HG03575 (cell line): ENCODE results near the gene WNT10A.
"Not testable (repeated sequence)": the region's sequence is repeated elsewhere in the genome, so short reads cannot be mapped to it uniquely, and the experiment has no call there.

ENCODE experiments used
- ATAC-seq: cut with Tn5 transposase; IDR thresholded peaks from one replicate; pipeline ENCODE4 v1.9.1; 2021; ENCODE audit not compliant: unreplicated experiment, insufficient number of reproducible peaks, low FRiP score; ENCODE audit errors: extremely low read depth

WNT10A gene

DNA sequence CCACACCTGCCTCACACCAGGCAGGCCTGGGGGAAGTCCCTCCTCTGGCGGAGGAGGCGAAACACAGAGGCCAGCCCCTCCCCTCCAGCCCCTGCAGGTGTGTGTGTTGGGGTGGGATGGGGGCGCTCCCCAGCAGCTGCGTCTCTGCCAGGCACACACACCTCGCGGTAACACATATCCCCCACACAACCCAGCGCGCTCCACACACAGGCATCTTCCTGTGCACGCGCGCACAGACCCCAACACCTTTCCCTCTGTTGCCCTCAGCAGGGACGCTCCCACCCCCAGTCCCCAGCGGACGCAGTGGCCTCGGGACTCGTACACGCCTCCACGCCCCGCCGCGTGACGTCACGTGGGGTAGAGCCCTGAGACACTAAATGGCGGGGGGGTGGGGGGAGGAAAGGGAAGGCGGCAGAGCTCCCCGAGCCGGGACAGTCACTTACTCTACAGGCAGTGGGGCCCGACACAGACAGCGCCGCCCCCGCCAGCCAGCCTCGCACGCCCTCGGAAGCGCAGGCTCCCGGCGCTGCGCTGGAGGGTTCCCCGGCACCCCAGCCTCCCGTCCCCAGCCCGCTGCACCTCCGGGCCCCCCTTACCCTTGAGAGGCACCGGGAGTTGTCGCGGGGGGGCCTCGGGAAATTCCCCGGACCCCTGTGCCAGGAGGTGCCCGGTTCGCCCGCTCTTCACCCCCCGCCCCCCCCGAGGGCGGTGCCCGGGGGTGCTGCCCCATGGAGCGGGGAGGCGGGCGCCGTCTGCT, at the start of gene WNT10A:
Gene WNT10A, plus strand, starts transcription at position 751 of the 757 bp plus-strand sequence. CDS start 144 bp downstream, outside the sequence.
- ATAC-seq, result no peak

DNA sequence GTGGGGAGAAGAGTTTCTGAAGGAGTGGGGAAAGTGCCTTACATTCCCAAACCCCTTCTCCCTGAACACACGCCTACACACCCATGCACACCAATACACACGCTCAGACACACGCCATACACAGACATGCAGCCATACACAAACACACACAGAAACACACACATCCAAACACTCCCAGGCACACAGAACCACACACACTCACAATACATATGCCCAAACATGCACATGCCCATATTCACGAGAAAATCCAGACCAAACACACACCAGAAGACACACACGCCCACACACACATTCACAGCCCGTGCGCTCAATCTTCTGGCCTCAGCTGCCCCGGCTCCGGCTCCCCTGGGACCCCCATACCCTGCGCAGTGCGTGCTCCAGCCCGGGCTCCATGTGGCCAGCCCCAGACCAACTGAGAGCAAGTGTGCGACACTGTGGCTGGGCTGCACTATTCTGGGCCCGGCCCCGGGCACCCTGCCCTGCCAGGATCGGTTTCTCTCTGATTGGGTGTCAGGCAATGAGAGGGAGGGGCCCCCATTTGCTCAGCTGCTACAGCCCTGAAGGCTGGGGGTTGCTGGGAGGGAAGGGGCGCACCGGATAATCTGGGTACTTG, 49.2 kb upstream of the WNT10A start, which contains the start of gene PRKAG3:
Gene PRKAG3, minus strand, starts transcription at position 426 of the 613 bp plus-strand sequence.
- no peak for ATAC-seq

DNA sequence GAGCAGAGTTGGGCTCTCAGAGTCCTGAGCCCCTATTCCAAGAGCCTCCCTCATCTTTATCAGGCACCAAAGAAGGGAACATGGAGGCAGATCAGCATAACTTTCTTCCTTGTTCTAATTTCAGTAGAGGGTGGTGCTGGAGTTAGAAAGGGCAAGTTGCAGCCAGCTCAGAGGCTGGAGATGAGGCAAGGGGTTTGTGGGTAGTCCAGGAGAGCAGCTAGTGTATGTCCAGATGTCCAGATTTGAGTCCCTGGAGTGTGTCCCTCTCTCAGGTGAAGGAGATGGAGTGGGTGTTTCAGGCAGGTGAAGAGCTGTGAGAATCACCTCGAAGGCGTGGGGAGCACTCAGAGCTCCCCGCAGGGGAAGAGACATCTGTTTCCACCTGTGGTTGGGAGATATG, 48.6 kb upstream of the WNT10A start:
- no peak for ATAC-seq

DNA sequence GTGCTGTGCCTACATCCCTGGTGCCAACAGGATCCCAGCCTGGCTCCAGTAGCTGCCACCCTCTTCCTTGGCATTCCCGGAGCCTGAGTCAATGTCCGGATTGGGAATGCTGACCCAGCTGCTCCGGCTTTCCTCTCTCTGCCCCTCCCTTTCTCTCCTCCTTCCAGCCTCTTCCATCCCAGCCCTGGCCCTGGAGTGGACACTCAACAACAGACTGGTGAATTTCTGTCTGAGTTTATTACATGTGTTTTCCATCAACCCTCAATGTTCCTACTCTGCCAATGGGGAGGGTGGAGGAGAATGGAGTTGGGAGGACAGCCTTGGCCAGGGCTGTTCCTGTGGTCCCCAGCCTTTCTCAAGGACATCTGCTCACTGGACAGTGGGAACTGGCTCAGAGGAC, 48.1 kb upstream of the WNT10A start:
- ATAC-seq, result no peak

DNA sequence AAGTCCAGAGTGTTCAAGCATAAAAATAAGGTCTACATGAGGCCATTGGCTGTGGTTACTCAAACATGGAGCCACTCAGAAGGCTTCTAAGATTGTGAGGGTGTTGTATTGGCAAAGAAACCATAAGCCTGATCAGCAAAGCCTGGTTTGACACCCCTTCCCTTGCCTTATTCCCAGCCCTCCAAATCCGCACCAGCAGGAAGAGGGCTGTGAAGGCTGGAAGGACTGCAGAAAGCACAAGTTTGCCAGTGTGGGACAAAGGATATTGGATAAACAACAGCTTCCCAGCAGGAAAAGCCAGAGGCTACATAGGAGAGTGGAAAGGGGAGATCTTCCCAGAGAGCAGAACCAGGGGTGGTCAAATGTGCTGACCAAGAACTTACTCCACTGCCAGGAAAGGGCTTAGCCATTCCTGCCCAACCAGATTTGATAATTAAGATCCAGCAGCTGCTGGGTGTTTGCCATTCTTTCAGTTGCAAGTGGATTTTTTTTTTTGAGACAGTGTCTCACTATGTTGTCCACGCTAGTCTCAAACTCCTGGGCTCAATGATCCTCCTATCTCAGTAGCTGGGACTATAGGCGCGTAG, 47.5 kb upstream of the WNT10A start:
- ATAC-seq, result no peak

DNA sequence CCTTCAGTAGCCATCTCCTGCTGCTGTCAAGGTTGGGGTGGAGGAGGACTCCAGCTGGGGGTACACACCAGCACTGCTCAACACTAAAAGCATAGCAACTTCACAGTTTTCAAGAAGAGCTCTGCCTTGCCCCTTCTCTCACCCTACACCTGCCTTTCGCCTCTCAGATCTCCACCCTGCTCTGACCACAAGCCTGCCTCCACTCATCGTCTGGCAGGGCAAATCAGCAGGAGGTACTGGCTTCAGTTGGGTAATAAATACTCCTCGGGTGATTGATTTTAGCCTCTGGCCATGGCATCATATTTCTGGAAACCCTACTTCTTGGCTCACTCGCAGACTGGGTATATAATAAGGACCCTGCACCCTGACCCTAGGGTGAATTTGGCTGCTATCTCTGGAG, 46.0 kb upstream of the WNT10A start:
- no peak for ATAC-seq

DNA sequence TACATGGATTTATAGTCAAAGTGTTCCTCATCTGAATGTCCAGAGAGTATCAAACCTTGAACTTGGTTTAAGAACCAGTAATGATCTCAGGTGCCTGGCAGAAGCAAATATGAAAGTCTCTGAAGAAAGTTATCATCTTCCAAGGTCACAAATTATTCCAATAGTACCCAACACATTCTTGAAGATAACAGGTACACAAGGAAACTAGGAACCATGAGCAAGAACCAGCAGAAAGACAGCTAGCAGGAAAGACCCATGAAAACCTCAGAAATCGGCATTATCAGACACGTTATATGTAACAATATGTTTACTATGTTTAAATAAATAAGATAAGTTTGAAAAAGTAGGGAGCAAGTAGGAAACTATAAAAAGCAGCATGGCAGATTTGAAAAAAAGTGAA, 43.2 kb upstream of the WNT10A start:
- ATAC-seq, result no peak

DNA sequence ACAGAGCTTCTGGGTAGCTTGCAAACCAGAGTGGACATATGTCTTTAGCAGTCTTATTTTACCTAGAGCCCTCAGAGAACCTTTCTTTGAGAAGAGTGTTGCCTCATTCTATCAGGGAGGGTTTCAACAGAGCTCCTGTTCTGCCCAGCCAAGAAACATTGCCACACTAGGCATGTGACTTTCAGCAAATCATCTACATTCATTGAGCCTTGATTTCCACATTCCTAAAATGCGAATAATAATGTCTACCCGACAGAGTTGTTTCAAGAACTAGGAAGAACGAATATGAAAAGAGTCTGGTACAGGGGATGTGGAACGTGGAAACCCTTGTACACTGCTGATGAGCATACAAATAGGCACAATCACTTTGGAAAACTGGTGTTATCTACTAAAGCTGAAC, 41.2 kb upstream of the WNT10A start:
- ATAC-seq, result no peak

DNA sequence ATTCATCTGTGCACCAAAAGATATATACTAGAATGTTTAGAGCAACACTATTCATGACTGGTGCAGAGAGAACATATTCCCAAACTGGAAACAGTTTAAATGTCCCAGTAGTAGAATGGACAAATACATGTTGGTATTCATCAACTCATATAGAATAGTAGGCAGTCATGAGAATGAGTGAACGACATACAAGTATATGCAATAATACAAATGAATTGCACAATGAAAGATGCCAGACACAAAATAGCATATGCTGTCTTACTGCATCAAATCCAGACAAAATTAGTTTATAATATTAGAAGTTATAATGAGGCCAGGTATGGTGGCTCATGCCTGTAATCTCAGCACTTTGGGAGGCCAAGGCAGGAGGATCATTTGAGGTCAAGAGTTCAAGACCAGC, 40.8 kb upstream of the WNT10A start:
- no peak for ATAC-seq

DNA sequence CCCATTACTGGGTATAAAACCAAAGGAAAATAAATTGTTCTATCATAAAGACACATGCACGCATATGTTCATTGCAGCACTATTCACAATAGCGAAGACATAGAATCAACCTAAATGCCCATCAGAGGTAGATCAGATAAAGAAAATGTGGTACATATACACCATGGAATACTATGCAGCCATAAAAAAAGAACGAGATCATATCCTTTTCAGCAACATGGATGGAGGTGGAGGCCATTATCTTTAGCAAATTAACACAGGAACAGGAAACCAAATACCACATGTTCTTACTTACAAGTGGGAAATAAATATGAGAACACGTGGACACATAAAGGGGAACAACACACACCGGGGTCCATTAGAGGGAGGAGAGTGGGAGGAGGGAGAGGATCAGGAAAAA, 36.3 kb upstream of the WNT10A start:
- not testable (repeated sequence) for ATAC-seq

DNA sequence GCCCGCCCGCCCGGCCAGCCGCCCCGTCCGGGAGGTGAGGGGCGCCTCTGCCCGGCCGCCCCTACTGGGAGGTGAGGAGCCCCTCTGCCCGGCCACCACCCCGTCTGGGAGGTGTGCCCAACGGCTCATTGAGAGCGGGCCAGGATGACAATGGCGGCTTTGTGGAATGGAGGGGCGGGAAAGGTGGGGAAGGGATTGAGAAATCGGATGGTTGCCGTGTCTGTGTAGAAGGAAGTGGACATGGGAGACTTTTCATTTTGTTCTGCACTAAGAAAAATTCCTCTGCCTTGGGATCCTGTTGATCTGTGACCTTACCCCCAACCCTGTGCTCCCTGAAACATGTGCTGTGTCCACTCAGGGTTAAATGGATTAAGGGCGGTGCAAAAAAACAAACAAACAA, 33.7 kb upstream of the WNT10A start:
- ATAC-seq, result not testable (repeated sequence)

DNA sequence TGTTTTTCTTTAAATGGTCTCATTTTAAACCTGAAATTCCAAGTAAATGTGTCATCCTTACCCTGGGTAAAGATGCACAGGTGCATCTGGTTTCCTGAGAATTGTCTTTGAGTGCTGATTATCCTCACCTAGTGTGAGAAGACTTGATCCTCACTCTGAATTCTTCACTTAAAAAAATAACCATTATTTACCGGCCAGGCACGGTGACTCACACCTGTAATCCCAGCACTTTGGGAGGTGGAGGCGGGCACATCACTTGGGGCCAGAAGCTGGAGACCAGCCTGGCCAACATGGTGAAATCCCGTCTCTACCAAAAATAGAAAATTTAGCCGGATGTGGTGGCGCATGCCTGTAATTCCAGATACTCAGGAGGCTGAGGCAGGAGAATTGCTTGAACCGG, 30.9 kb upstream of the WNT10A start:
- ATAC-seq, result no peak

DNA sequence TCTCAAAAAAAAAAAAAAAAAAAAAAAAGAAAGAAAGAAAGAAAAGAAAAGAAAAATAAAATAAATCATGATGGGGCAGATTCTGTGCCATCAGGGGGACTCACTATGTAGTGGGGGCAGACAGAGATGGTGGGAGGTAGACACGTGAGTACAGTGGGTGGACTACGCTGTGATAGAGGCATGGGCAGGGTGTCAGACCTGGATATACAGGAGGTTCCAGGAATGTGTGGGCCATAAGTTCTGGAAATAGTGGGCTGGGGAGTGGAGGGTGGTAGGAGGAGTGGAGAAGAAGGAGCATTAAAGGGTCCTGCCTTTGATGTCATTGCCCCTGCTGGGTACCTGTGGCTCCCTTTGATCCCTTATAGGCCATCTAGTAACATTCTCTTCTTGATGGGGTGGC, 29.9 kb upstream of the WNT10A start:
- no peak for ATAC-seq

DNA sequence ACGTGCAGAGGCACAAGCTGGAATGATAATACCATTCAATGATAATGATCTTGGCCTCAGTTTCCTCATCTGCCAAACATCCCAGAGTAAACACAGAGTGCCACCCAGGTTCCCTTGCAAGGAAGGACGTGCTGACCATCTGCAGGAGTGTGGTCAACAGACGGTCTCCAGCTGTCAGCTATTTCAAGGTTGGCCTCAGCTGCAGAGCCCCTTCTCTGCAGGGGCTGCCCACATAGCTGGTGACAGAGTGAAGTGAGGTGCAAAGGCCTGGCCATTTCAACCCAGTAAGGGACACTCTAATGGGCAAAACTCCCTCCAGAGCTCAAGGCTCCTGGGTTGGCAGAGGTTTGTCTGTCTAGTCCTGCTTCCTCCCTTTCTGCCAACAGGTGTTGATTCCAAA, 29.4 kb upstream of the WNT10A start:
- ATAC-seq, result no peak

DNA sequence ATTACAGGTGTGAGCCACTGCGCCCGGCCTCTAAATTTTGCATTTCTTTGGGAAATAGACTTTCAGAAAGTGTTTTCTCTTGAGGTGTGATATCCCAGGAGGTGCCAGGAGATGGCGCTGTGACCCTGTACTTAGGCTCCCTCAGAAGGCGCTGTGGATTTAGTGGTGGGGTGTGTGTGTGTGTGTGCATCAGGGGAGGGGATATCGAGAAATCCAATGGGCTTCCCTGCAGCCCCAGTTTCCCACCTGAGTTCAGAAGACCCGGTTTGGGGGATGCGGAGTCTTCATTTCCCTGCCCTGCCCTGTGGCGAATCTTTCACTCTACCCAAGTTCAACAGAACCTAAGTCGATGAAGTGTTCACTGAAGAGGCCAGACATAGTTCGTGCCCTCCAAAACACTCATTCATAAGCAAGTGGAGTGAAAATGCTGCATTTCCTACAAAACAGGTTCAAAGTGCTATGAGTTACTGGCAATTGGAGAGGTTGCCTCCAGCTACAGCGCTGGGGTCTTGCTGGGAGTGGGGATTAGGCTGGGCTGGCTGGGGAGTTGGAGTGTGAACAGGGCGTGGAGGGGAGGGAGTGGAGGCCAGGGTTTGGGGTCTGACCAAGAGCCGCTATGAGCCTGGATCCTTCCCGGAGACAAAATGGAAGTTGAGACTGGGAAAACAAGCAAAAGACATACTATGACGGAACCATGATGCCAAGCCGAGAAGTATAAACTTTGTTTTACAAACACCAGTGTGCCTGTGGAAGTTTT, 27.6 kb upstream of the WNT10A start:
- ATAC-seq, result no peak

DNA sequence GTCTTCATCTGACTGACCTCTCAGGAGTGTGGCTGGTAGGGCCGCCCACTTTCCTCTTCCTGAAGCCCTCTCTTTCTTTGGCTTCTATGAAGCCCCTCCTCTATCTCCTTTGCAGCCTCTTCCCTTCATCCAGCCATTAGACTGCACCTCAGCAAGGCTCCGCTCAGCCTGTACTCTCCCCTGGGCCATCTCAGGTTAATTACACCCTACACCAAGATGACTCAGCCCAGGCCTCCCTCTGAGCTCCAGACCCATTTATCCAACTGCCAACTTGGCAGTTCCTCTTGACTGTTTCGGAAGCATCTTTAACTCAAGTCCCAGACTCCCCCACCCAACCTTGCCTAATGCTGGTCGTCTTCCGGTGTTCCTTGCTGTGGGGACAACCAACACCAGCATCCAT, 26.9 kb upstream of the WNT10A start:
- ATAC-seq, result no peak

DNA sequence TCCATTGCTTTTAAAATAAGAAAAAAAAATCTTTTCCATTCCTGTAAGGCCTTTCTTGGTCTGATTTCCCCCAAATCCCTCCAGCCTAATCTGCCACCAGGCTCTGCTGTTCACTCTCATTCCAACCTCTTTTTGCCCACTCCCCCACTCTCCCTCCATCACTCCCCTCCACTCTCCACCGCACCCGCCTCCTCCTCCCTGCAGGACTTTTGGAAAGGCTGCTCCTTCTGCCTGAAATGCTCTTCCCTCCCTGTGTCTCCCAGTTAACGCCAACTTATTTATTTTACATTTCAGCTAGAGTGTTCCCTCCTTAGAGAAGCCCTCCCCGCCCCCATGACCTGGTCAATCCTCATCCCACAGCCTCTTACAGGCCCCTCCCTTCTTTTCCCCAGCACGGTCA, 25.8 kb upstream of the WNT10A start:
- ATAC-seq, result no peak

DNA sequence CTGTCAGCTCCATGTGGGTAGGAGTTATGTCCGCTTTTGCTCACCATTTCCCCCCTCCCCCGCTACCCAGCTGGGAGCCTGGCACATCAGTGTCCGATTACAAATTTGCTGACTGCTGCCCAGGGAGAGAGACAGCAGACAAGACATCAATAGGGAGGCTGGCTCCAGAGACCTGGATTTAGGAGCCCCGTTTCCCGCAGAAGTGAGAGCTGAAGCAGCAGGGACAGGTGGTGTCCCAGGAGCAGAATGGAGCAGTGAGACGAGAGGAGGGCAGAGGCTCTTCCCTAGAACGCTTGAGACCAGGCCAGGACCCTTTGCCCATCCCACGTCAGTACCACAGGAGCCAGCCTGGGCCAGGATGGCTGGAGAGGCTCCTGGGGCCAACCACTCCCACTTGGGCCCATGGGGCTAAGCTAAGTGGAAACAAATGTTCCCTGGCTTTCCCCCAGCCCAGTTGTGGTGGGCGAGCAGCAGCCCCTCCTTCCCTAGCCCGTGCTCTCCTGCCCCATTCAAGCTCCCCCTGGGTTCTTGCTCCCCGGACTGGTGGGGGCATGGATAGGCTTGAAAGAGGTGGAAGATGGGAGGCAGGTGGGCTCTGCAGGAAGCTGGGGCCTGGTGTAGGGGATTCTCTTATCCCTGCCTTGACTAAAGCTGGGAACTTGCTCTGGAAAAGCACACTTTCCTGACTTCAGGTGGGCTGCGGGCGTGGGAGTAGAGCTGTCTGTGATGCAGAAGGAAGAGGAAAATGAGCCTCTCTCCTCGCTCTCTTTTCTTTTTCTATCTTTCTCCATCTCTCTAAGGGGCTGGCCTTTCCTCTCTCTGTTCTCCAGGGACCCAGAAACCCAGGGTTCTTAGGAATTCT, 25.1 kb upstream of the WNT10A start:
- ATAC-seq, result no peak
